Endodermal cell (in vitro differentiated cells): ENCODE data around the gene GPATCH4. TPM values are rescaled to one million over a fixed set of nuclear protein-coding genes. Genes with fewer than 3 reads are reported as not detected.

ENCODE experiments used
- DNase-seq: peaks from one replicate; pipeline ENCODE4 v3.0.0-alpha.2; 2017
- H3K27ac ChIP-seq: 2 replicates; pipeline ENCODE4 v1.5.1; 2013; ENCODE audit warnings: mild to moderate bottlenecking, low read depth, low read length, moderate library complexity
- H3K27me3 ChIP-seq: 2 replicates; pipeline ENCODE4 v1.6.1; 2013; ENCODE audit warnings: mild to moderate bottlenecking, low read length, moderate library complexity; ENCODE audit not compliant: insufficient read depth, control insufficient read depth, poor library complexity, severe bottlenecking
- H3K36me3 ChIP-seq: 2 replicates; pipeline ENCODE4 v1.7.0; 2013; ENCODE audit warnings: mild to moderate bottlenecking, low read length, moderate library complexity; ENCODE audit not compliant: control insufficient read depth, insufficient read depth
- H3K4me1 ChIP-seq: one replicate; pipeline ENCODE4 v1.7.0; 2013; ENCODE audit warnings: low read length; ENCODE audit not compliant: control insufficient read depth, insufficient read depth
- H3K4me3 ChIP-seq: 2 replicates; pipeline ENCODE4 v1.5.1; 2013; ENCODE audit warnings: mild to moderate bottlenecking, low read length, moderate library complexity
- H3K9ac ChIP-seq: 2 replicates; pipeline ENCODE4 v1.6.1; 2013; ENCODE audit warnings: mild to moderate bottlenecking, low read length, moderate library complexity; ENCODE audit not compliant: poor library complexity, severe bottlenecking; ENCODE audit errors: extremely low read depth
- H3K9me3 ChIP-seq: 2 replicates; pipeline ENCODE4 v1.6.1; 2013; ENCODE audit warnings: mild to moderate bottlenecking, low read length, moderate library complexity; ENCODE audit not compliant: control insufficient read depth
- H3K27ac Mint-ChIP-seq: 2 replicates; pipeline ENCODE4 v1.8.0; 2020; ENCODE audit warnings: mixed read lengths
- H3K27me3 Mint-ChIP-seq: 2 replicates; pipeline ENCODE4 v1.8.0; 2021; ENCODE audit warnings: mild to moderate bottlenecking, mixed read lengths; ENCODE audit not compliant: insufficient read depth
- H3K36me3 Mint-ChIP-seq: 2 replicates; pipeline ENCODE4 v1.8.0; 2020; ENCODE audit warnings: low read depth, mixed read lengths
- H3K4me1 Mint-ChIP-seq: 2 replicates; pipeline ENCODE4 v1.8.0; 2020; ENCODE audit warnings: mixed read lengths
- H3K4me3 Mint-ChIP-seq: 2 replicates; pipeline ENCODE4 v1.8.0; 2020; ENCODE audit warnings: mild to moderate bottlenecking, moderate library complexity, mixed read lengths
- H3K9me3 Mint-ChIP-seq: 2 replicates; pipeline ENCODE4 v1.8.0; 2020; ENCODE audit warnings: mild to moderate bottlenecking, mixed read lengths
- WGBS, 2 experiments: methylation state at CpG; one replicate each; pipeline versions ENCODE4 v1.1.5 to v1.1.7; 2013; ENCODE audit warnings: missing lambda C conversion rate in 2 of 2, mixed read lengths in 1 of 2; ENCODE audit not compliant: insufficient coverage in 1 of 2, insufficient read length in 1 of 2; 5-methylcytosine and 5-hydroxymethylcytosine counted together
- long read RNA-seq, 4 experiments: library from polyadenylated mRNA in 2 of 4; library from RNA in 1 of 4; library from capped mRNA in 1 of 4; stranded (forward) in 3 of 4; unstranded in 1 of 4; transcript quantifications; one replicate each; pipeline ENCODE4 v2.0.0, GENCODE V29; 2020 to 2021; ENCODE audit warnings: inconsistent platforms in 1 of 4
- polyA plus RNA-seq, 2 experiments: library from polyadenylated mRNA; stranded (reverse); fragments of 50-300 nt; gene quantifications; one replicate each; pipeline ENCODE4 v1.2.3, GENCODE V29; 2013
- total RNA-seq, 2 donors: library from RNA; stranded (reverse); fragmentation: NEBNext Ultra II Directional in 1 of 2; extraction: Animal tissue kit (Norgen Biotek cat#: 25700) in 1 of 2; gene quantifications; 2 replicates in 1 of 2; 3 replicates in 1 of 2; pipeline ENCODE4 v1.2.1, GENCODE V29; 2021
- TF ChIP-seq, protein P1 (sequence below): fragments of 200-600 bp; sonication (generic); conservative IDR thresholded peaks from 2 replicates; pipeline ENCODE4 v1.5.0; 2021; ENCODE audit warnings: antibody characterized with exemption, mild to moderate bottlenecking

The GPATCH4 gene
- 10 to 100 TPM; 23.0 to 34.4 TPM for total RNA-seq
- polyA plus RNA-seq (2013, experiment 1 of 2) = 19.7 TPM
- polyA plus RNA-seq (2013, experiment 2 of 2) = 17.4 TPM
- long read RNA-seq, experiment 1, partial matches to known transcripts = 0 of 11 reads
- long read RNA-seq, experiment 1, other reads (novel, unspliced or antisense) = 10 of 11 reads
- long read RNA-seq, experiment 2, transcript GPATCH4-201 (8 exons, 1,972 nt) = major isoform, 43 of 54 reads
- long read RNA-seq, experiment 2, partial matches to known transcripts = 5 of 54 reads
- long read RNA-seq, experiment 2, other reads (novel, unspliced or antisense) = 5 of 54 reads
- long read RNA-seq, experiment 3, transcript GPATCH4-201 (8 exons, 1,972 nt) = major isoform, 18 of 33 reads
- long read RNA-seq, experiment 3, partial matches to known transcripts = 2 of 33 reads
- long read RNA-seq, experiment 3, other reads (novel, unspliced or antisense) = 8 of 33 reads
- long read RNA-seq, experiment 4, transcript GPATCH4-201 (8 exons, 1,972 nt) = major isoform, 50 of 62 reads
- long read RNA-seq, experiment 4, partial matches to known transcripts = 1 of 62 reads
- long read RNA-seq, experiment 4, other reads (novel, unspliced or antisense) = 11 of 62 reads

DNA sequence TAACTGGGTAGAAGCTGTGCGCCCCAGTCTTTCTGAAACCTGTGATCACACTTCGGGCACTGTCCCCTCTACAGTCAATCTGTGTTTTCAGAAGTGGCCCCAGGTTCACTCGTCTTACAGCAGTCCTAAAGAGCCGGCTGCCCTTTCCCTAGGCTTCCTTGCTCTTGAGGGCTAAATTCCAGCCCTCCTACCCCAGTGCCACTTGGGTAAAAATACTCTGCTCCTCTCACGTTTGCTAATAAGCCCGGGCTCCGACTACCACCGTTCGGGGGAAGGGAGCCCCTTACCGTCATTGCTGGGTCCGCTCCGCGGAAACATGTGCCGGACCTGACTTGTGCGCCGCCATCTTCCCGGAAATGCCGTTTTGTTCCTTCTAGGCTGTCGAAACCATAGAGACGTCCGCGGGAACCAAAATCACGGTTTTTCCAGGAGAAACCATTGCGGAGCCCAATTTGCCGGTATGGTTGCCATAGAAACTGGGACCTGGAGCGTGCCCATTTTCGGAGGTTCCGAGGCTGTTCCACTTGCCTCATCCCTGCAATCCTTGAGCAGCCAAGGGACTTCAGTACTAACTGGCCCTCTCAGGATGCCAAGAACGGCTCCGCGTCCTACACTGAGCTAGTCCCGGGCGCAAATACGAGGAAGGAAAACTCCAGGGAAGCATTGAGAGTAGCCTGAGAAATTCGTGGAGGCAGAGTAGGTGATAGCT lies at the start of gene GPATCH4:
GPATCH4 (minus strand) TSS at position 358 of the 709 bp plus-strand sequence.
- peaks cover 4% of the 10 kb centered on the region for H3K4me1 Mint-ChIP-seq
- no peaks in the 10 kb centered on the region for H3K9me3 ChIP-seq
- DNase-seq = peak; percentile 93
- H3K36me3 ChIP-seq = peaks cover 28% of the 10 kb centered on the region
- peak within 1 kb of the TSS; percentile 94 for H3K27ac Mint-ChIP-seq
- TF ChIP-seq, protein P1, sequence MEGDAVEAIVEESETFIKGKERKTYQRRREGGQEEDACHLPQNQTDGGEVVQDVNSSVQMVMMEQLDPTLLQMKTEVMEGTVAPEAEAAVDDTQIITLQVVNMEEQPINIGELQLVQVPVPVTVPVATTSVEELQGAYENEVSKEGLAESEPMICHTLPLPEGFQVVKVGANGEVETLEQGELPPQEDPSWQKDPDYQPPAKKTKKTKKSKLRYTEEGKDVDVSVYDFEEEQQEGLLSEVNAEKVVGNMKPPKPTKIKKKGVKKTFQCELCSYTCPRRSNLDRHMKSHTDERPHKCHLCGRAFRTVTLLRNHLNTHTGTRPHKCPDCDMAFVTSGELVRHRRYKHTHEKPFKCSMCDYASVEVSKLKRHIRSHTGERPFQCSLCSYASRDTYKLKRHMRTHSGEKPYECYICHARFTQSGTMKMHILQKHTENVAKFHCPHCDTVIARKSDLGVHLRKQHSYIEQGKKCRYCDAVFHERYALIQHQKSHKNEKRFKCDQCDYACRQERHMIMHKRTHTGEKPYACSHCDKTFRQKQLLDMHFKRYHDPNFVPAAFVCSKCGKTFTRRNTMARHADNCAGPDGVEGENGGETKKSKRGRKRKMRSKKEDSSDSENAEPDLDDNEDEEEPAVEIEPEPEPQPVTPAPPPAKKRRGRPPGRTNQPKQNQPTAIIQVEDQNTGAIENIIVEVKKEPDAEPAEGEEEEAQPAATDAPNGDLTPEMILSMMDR = no peak
- H3K27me3 Mint-ChIP-seq = no peaks in the 10 kb centered on the region
- H3K27ac ChIP-seq = peak within 1 kb of the TSS; percentile 14
- WGBS, 2 experiments = 1 to 2% methylated on average over 23 to 35 of the region's 35 CpGs
- H3K9me3 Mint-ChIP-seq = no peaks in the 10 kb centered on the region
- peak within 1 kb of the TSS; percentile 82 for H3K9ac ChIP-seq
- peak within 1 kb of the TSS; percentile 79 for H3K4me3 Mint-ChIP-seq
- H3K4me1 ChIP-seq = no peaks in the 10 kb centered on the region
- H3K4me3 ChIP-seq = peak within 1 kb of the TSS; percentile 94
- H3K36me3 Mint-ChIP-seq = peaks cover 16% of the 10 kb centered on the region
- H3K27me3 ChIP-seq = no peaks in the 10 kb centered on the region

DNA sequence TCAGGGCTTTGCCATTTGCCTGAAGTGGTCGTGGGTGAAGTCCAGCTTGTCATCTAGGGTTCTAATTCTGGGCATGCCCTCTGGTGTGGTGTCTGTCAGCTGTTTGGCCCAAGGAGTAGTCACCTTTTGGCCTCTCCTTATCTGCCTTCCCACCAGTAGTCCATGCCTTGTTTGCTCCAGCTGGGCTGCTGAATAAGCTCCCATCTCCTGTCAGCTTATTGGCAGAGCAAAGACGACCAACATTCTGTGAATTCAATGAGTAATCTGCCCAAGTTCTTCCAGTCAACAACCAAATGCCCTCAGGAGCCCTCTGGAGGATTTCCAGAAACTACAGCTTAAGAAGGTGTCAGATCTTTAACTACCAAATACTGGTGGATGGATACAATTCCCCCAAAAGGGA lies 47.7 kb upstream of the GPATCH4 start:
- H3K9ac ChIP-seq = no peak overlapping the region
- H3K36me3 ChIP-seq = no peaks in the 10 kb centered on the region
- no peak overlapping the region for H3K4me3 ChIP-seq
- Mint-ChIP-seq H3K4me1 (peaks cover 8% of the 10 kb centered on the region), H3K36me3 (no peaks in the 10 kb centered on the region), H3K4me3 (no peak overlapping the region), H3K9me3 (no peaks in the 10 kb centered on the region), H3K27ac (no peak overlapping the region), H3K27me3 (peaks cover 100% of the 10 kb centered on the region)
- peaks cover 94% of the 10 kb centered on the region for H3K27me3 ChIP-seq
- DNase-seq = peak; percentile 77
- H3K27ac ChIP-seq = no peak overlapping the region
- TF ChIP-seq, protein P1 = peak; percentile 51
- WGBS, 2 experiments = 0 to 27% methylated on average over 1 to 2 of the region's 2 CpGs
- no peaks in the 10 kb centered on the region for H3K9me3 ChIP-seq
- H3K4me1 ChIP-seq = no peaks in the 10 kb centered on the region

DNA sequence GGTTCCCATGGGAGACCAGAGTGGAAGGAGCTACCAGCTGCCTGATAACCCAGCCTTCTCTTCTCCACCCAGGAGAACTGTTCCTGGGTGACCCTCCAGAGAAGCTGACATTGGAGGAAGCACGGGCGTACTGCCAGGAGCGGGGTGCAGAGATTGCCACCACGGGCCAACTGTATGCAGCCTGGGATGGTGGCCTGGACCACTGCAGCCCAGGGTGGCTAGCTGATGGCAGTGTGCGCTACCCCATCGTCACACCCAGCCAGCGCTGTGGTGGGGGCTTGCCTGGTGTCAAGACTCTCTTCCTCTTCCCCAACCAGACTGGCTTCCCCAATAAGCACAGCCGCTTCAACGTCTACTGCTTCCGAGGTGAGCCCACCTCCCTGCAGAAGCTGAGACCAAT lies 47.2 kb upstream of the GPATCH4 start:
- Mint-ChIP-seq H3K4me1 (peaks cover 8% of the 10 kb centered on the region), H3K36me3 (no peaks in the 10 kb centered on the region), H3K27me3 (peaks cover 100% of the 10 kb centered on the region), H3K27ac (no peak overlapping the region), H3K9me3 (no peaks in the 10 kb centered on the region), H3K4me3 (no peak overlapping the region)
- Histone ChIP-seq H3K27me3 (peaks cover 94% of the 10 kb centered on the region), H3K36me3 (no peaks in the 10 kb centered on the region), H3K4me3 (no peak overlapping the region), H3K4me1 (no peaks in the 10 kb centered on the region), H3K9me3 (no peaks in the 10 kb centered on the region), H3K27ac (no peak overlapping the region), H3K9ac (no peak overlapping the region)
- 90 to 92% methylated on average over 2 to 10 of the region's 10 CpGs for WGBS, 2 experiments
- no peak for DNase-seq
- TF ChIP-seq, protein P1 = no peak
